GM21825 (cell line): ENCODE results near the gene GNB1L.

Experiments
- ATAC-seq: cut with Tn5 transposase; IDR thresholded peaks from one replicate; pipeline ENCODE4 v1.9.1; 2021; ENCODE audit warnings: mild to moderate bottlenecking, moderate library complexity; ENCODE audit not compliant: unreplicated experiment

GNB1L gene

GRCh38 chr22:19825904-19826618 is 28.6 kb downstream of the GNB1L start:
- ATAC-seq: no peak

- no peak for ATAC-seq
Observed at GRCh38 chr22:19824926-19825339, 29.7 kb downstream of the GNB1L start.

GRCh38 chr22:19824212-19824925 is 30.3 kb downstream of the GNB1L start:
- ATAC-seq: no peak

GRCh38 chr22:19823902-19824211 is 30.8 kb downstream of the GNB1L start:
- ATAC-seq: no peak

GRCh38 chr22:19823191-19823901 is 31.3 kb downstream of the GNB1L start:
- no peak for ATAC-seq

GRCh38 chr22:19822301-19823117 is 32.2 kb downstream of the GNB1L start:
- ATAC-seq: no peak

GRCh38 chr22:19821523-19822300 is 33.0 kb downstream of the GNB1L start:
- no peak for ATAC-seq

GRCh38 chr22:19820880-19821522 is 33.7 kb downstream of the GNB1L start:
- no peak for ATAC-seq

GRCh38 chr22:19819911-19820879 is 34.5 kb downstream of the GNB1L start:
- no peak for ATAC-seq

GRCh38 chr22:19819208-19819910 is 35.3 kb downstream of the GNB1L start:
- no peak for ATAC-seq

- no peak for ATAC-seq
Observed at GRCh38 chr22:19818324-19819207, 36.1 kb downstream of the GNB1L start.

- ATAC-seq: no peak
Observed at GRCh38 chr22:19816372-19817119, 38.1 kb downstream of the GNB1L start.

- ATAC-seq: no peak
Observed at GRCh38 chr22:19815823-19816290, 38.8 kb downstream of the GNB1L start.

- no peak for ATAC-seq
Observed at GRCh38 chr22:19815093-19815822, 39.4 kb downstream of the GNB1L start.

GRCh38 chr22:19814428-19814827 is 40.2 kb downstream of the GNB1L start:
- ATAC-seq: no peak

- no peak for ATAC-seq
Observed at GRCh38 chr22:19812910-19813309, 41.8 kb downstream of the GNB1L start.
